Left kidney (tissue), 8 donors: ENCODE measurements around the gene CNN1. TPM values are rescaled to one million over a fixed set of nuclear protein-coding genes. Genes with fewer than 3 reads are reported as not detected.
A peak's percentile ranks its signal among the peaks of the same experiment; 100 is the strongest.

ENCODE experiments used
- DNase-seq: peaks from one replicate; pipeline ENCODE4 v3.0.0-alpha.2; 2013
- long read RNA-seq, 8 donors: transcript quantifications; one replicate each; lab custom pipeline, GENCODE V29; 2026
- polyA plus RNA-seq: library from polyadenylated mRNA; unstranded; fragments of 120-200 nt; gene quantifications from one replicate; pipeline ENCODE4 v1.2.1, GENCODE V29; 2013; ENCODE audit not compliant: insufficient read length

CNN1 gene
- 3.0 TPM for polyA plus RNA-seq
- long read RNA-seq, donor 1: 0 reads
- long read RNA-seq, donor 2, partial matches to known transcripts: 0 of 1 reads
- long read RNA-seq, donor 2, other reads (novel, unspliced or antisense): 0 of 1 reads
- long read RNA-seq, donor 3, partial matches to known transcripts: 0 of 21 reads
- long read RNA-seq, donor 3, other reads (novel, unspliced or antisense): 19 of 21 reads
- long read RNA-seq, donor 4: 0 reads
- long read RNA-seq, donor 5: 0 reads
- long read RNA-seq, donor 6, partial matches to known transcripts: 36 of 37 reads
- long read RNA-seq, donor 6, other reads (novel, unspliced or antisense): 0 of 37 reads
- long read RNA-seq, donor 7, partial matches to known transcripts: 0 of 1 reads
- long read RNA-seq, donor 7, other reads (novel, unspliced or antisense): 0 of 1 reads
- long read RNA-seq, donor 8, partial matches to known transcripts: 0 of 1 reads
- long read RNA-seq, donor 8, other reads (novel, unspliced or antisense): 0 of 1 reads

DNA sequence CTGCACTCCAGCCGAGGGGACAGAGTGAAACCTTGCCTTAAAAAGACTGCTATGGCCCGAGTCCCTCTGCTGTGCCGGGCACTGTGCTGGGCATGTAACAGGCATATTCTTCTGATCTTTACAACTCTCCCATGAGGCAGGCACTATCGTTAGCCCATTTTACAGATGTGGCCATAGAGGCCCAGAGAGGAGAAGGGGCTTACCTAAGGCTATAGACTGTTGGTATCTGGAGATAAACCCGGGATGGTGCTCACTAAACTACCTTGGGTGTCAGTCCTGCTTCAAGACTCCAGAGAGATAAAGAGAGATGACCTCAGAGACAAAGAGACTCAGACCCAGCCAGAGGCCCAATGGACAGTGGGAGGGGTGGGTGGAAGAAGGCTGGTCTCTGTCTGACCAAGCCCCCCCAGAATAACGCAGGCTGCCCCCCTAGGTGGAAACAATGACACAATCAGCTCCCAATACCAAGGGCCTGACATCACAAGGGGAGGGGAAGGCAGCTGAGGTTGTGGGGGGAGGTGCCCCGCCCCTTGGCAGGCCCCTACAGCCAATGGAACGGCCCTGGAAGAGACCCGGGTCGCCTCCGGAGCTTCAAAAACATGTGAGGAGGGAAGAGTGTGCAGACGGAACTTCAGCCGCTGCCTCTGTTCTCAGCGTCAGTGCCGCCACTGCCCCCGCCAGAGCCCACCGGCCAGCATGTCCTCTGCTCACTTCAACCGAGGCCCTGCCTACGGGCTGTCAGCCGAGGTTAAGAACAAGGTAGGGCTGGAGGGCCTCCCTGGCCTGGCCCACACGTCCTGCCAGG, at the start of gene CNN1:
TSS of gene CNN1 (plus strand) at position 620 of the 805 bp plus-strand sequence. CDS start at position 697, 77 bp downstream.
- DNase-seq: no peak

DNA sequence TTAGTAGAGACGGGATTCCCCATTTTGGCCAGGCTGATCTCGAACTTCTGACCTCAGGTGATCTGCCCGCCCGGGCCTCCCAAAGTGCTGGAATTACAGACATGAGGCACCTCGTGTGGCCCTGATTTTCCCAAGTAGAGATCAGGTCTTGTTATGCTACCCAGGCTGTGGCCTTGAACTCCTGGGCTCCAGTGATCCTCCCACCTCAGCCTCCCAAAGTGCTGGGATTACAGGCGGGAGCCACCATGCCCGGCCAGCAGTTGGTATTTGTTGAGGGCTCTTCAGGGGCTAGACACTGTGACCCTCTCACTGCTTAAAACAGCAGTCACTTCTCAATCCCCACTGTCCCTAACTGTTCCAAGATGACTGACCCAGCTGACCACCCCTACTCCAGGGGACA, 49.3 kb upstream of the CNN1 start:
- DNase-seq: no peak

DNA sequence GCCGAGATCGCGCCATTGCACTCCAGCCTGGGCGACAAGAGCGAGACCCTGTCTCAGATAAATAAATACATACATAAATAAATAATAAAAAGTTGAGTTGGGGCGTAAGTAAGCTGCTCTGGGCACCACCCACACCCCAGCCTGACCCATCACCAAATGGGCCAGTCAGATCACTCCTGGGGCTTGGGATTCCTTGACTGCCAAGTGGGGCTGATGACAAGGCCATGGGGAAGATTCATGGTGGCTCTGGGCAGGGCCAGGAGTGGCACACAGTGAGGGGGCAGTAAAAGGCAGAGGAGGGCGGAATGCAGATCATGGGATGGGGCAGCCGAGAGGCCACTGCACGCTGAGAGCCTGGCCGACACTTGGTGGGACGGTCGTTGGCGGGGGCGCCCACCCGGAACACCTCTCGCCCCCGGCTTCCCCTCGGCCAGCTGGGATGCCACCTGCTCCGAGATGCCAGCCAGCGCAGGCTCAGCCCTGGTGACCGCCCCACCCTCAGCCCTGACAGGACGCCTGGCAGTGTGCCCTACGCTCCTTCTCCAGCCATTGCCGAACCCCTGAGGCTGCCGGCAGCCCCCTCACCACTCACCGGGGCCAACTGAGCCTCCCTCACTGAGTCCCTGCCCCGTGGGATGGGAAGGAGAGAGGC, 43.9 kb upstream of the CNN1 start:
- DNase-seq: no peak

DNA sequence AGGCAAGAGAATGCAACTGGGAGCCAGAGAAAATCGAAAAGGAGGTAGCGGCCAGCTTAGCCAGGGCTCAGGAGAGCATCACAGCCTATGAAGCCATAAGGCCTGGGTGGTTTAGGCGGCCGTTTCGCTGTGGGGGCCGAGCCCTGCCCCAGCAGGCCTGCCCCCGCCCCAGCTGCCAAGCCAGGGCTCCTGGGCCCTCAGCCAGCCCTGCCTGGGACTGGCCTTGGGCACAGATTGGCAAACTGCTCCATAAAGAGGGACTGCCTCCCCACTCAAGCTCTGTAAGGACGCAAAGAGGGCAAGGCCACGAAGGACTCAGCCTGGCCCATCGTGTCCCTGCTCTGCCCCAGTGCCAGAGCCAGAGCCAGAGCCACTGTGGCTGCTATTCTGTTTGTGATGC, 43.2 kb upstream of the CNN1 start:
- DNase-seq: no peak

DNA sequence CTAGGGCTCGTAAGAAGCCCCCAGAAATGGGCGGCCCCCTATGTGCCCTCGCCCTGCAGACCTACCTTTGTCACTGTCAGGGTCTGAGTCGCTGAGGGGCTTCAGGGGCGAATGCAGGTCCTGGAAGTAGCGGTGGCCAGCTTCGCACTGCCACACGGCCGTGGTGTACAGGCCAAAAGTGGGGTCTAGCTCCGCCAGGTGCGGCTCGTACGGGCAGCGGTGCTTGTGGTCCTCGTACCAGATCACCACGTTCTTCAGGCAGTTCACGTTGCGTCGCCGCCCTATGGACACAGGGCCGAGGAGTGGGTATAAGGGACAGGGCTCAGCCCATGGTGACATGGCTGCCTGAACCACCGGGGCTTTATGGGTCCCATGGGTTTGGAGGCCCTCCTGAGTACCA, 42.8 kb upstream of the CNN1 start:
- DNase-seq: no peak

DNA sequence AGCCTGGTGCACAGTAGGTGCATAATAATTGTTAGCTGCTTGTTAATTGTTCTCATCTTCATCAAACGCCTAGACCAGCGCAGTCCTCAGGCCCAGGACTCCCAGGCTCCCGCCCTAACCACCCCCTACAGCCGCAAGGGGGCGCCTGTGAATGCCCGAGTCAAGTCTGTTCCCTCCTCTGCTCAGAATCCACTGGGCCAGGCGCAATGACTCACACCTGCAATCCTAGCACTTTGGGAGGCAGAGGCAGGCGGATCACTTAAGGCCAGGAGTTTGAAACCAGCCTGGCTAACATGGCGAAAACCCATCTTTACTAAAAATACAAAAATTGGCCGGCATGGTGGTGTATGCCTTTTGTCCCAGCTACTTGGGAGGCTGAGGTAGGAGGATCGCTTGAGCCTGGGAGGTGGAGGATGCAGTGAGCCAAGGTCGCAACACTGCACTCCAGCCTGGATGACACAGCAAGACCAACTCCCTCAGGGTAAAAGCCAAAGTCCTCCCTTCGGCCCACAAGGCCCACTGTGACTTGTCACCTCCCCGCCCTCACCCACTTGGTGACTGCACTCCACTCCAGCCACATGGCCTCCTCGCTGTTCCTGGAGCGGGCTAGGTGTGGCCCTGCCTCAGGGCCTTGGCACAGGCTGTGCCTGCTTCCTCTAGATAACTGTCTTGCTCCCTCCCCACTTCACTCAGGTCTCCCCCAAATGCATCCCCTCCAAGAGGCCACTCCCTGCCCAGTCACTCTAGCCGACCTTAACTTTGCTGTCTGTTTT, 42.1 kb upstream of the CNN1 start:
- DNase-seq: peak; percentile 26

DNA sequence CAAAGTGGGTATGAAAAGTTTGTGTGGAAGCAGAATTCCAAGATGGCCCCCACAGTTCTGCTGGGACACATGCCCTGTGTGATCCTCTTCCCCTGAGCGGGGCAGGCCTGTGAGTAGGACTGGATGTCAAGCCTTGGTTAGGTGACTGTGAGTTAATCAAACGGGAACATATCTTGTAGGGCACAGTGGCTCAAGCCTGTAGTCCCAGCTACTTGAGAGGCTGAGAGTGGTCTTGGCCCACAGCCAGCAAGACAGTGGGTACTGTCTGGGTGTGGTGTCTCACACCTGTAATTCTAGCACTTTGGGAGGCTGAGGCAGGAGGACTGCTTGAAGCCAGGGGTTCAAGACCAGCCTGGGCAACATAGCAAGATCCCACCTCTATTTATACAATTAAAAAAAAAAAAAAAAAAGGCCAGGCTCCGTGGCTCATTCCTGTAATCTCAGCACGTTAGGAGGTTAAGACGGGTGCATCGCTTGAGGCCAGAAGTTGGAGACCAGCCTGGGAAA, 39.4 kb upstream of the CNN1 start:
- no peak for DNase-seq

DNA sequence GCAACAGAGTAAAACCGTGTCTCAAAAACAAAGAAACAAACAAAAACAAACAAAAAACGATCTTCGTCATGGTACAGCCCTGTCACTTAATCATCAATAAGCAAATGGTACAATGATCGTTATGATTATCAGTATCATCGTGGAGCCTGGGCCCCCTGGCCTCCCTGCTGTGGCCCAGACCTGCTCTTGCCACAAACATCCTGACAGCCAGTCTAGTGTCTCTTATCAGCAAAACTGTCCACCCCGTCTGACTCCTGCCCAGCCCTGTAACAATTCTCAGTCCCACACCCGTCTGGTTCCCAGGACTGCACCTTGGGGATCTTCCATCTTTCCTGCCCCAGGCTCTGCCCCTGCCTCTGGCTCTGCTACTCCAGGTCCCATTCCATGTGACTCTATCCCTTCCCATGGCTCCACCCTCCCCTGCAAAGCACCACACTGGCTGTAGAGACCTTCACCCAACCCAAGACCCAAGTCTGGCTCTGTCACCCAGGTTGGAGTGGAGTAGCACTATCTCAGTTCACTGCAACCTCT, 38.7 kb upstream of the CNN1 start:
- no peak for DNase-seq

DNA sequence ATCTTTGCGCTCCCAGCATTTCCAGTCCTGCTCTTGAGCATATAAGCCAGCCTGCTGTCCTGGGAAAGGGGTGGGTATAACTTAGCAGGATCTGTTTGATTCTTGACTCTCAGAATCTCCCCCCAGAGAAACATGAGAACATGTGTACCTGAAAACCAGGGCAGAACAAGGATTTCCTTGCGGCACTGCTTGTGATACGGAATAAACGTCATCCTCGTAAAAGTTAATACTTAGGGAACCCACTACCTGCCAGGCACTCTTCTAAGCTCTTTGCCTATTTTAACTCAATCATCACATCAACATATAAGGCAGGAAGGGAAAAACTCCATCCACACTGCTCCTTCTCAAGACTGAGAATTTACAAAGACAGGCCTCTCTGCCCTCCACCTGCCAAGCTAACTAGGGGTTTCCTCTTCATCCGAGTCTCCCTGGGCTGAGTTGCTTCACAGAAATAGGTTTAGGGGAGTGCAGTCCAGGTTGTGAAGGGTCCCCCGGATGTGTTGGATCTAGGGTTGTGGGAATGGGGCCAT, 34.1 kb upstream of the CNN1 start:
- DNase-seq: no peak

DNA sequence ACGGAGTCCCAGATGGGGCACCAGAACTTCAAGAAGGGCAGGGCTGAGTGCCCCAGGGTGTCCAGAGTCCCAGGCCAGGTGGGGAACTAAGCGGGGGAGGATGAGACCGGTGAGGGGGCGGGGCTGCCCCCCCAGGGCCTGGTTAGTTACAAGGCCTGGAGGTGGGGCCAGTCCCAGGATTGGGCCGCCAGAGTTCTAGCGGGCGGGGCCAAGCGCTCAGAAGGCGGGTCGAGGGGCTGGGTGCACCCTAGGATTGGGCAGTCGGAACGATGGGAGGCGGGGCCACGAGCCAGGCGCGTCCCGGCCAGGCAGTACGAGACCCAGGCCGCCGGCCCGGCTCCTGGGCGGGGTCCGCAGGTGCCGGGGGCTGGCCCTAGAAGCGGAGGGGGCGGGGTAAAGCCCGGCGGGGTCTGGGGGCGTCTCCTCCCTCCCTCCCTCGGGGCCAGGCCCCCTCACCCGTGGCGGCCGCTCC, 33.6 kb upstream of the CNN1 start:
- DNase-seq: peak; percentile 93

DNA sequence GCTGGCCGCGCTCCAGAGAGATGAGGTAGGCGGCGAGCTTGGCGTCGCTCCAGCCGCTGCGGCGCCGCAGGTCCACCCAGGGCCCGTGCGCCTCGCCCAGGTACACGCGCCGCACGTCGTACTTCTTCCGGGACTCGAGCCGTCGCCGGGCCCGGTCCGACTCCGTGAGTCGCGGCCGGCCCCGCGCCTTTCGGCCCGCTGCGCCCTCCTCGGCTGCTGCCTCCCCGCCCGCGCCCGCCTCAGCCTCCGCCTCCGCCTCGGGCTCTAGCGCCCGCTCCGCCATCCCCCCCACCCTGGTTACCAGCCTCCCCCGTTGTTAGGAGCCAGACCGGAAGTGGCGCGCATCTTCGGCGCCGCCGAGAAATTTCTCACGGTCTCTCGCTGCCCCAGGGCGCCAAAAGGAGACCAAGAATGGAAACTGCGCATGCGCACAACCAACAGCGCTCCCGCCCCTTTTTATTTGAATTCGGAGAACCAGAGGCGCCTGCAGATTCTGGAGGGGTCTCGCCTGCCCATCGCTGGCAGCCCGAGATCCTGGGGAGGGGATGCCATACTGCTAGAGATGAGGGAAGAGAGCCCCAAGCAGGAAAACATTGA, 33.0 kb upstream of the CNN1 start, which contains the start of gene ZNF653:
TSS of gene ZNF653 (minus strand) at position 336 of the 597 bp plus-strand sequence. CDS start at position 283, 53 bp downstream.
- DNase-seq: peak; percentile 96

DNA sequence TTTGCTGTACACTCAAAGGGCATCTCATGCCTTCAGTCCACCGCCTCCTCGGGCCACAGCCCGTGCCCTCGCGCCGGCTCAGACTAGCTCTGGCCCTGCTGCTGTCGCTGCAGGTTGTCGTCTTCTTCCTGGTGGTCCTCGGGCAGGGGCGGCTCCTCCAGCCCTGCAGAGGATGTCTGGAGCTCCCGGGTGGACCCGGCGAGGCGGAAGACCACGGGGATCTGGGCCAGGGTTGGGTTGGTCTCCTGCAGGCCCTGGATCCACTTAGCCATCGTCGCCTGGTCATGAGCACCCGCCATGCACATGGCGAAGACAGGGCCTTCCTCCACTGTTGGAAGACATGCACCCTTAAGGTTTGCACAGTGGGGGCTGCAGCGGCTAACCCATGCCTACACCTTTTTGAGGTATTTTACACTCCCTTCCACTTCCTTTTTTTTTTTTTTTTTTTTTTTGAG, 32.5 kb upstream of the CNN1 start:
- DNase-seq: no peak

DNA sequence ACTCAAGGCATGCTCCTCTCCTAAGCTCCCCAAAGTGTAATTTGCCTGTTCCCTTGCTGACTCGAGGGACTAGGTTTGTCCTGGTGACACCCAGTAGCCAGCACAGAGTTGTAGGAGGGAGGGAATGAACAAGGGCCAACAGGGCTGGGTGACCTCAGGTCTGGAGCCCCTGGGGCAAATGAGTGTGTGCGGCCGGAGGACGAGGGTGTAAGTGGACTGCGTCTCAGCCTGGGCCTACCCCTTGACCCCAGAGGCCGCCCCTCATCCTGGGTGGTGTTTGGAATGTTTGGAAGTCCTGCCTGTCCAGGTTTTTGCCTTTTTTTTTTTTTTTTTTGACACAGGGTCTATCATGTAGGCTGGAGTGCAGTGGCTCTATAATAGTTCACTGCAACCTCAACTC, 31.7 kb upstream of the CNN1 start:
- DNase-seq: no peak

DNA sequence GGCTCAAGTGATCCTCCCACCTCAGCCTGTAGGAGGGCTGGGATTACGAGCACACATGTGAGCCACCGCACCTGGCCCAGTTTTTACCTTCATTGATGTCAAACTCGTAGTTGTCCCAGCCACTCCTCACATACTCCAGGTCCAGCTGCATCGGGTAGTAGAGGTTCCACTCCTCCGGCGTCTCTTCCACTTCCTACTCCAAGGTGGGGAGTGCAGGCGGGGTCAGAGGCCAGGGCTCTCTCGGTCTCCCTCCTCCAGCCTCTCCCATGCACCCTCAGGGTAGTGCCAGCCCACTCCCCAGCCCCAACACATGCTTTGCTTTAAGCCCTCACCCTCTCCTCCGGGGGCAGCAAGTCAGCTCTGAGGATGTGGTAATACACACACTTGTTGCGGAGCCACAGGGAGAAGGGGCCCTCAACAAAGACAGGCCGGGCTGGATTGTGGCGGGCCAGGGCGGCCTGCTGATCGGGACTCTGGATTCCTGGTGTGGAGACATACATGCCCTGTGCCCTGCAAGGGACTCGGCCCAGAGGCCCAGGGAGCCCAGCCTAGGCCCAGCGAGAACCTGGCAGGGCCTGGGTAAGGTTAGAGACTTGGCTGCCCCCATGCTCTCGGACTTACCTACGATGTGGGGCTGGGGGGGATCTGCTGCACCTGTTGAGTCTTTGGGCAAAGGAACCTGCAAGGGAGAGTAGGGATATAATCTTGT, 31.1 kb upstream of the CNN1 start:
- DNase-seq: no peak

DNA sequence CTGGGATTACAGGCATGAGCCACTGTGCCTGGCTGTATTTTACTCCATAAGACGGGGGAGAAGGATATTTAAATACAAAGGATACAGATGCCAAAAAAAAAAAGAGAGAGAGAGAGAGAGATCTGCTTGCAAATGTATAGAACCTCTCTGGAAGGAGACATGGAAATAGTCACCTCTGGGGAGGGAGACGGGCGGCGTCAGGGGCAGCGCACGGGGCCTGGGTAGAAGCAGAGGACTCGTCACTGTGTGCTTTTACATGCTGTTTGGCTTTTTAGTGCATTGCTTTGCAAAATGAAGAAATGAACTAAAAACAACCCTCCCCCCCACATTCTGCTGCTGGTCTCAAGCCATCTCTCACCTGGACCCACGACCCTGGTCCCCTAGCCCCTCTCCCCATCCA, 28.2 kb upstream of the CNN1 start:
- DNase-seq: no peak

DNA sequence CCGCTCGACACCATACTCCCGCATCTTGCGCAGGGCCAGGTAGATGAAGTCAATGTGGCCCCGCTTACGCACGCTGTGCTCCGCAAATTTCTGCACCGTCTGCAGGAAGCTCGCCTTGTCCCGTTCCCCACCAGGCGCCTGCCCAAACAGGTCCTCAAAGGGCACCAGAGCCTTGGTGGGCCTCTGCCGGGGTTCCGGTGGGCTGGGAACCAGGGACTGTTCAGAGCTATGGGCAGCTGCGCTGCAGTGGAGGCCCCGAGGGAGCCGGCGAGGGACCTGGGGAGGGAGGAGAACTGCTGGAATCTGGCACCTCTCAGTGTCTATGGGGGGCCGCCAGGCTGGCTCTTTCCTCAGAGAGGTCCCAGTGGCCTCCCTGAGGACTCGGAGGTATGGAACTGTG, 24.7 kb upstream of the CNN1 start:
- DNase-seq: no peak

DNA sequence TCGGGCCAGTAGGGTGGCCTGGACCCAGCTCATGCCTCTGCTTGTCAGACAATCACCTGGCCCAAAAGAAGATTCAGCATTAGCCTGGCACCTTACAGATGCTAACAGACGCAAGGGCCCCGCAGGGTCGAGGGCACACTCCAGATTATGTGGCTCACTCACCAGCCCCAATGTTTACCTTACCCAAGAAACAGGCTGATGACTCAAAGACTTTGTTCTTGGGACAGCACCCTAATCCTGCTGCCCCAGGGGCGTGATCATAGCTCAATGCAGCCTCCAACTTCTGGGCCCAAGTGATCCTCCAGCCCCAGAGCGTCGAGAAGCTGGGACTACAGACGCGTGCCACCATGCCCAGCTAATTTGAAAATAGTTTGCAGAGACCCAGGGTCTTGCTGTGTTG, 19.5 kb upstream of the CNN1 start:
- no peak for DNase-seq

DNA sequence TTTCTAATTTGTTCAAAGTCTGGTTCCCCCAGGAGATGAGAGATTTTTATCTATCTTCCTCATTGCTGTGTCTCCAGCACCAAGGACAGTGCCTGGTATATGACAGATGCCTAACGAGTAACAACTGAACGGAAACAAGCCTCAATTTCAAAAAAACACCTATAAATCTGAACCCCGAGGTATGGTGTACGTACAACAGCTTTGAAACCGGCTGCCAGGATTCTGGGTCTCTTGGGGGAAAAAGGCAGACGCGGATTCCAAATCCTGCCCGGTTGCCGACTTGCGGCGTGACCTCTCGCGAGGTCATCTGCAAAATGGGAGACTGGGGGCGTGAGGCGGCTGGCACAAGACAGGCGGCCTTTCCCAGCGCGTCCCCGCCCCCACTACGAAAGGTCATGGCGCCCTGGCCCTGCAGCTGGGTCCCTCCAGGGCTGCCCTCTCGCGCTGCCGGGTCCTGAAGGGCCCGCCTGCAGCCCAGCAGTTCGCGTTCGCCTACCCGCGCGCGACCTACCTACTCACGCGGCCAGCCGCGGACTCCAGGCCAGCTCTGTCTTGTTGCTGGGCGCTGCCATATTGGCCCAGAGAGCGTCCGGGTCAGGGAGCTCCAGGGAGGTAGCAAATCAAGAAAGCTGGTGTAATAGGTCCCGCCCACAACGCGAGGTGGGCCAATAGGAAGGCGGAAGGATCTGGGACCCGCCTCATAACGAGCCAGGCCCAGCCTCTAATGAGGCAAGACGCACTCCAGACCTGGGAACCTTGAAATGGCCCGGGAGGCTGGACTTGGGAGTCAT, 9.9 kb upstream of the CNN1 start, which contains the start of gene ECSIT:
TSS of gene ECSIT (minus strand) at position 584 of the 791 bp plus-strand sequence. CDS start 9,964 bp downstream, outside the sequence.
- peak; percentile 98 for DNase-seq

DNA sequence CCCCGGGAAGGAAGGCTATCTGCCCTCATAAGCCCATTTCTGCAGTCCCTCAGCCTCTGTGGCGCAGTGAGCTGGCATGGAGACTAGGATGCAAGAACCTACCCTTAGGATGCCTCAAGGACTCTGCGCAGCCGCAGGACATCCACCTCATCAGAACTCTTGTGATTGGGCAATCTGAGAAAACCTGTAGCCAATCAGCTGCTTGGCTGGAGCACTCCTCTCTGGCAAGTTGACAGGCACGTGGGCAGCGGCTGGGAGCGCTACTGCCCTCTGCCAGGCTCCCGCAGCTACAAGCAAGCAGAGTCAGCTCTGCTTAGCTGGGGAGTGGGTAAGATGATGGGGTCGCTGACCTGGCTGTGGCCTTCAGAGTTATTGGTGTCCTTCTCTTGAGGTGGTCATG, 8.2 kb upstream of the CNN1 start:
- DNase-seq: no peak
